ENCODE measurements around the gene METTL5.

Gene METTL5

DNA sequence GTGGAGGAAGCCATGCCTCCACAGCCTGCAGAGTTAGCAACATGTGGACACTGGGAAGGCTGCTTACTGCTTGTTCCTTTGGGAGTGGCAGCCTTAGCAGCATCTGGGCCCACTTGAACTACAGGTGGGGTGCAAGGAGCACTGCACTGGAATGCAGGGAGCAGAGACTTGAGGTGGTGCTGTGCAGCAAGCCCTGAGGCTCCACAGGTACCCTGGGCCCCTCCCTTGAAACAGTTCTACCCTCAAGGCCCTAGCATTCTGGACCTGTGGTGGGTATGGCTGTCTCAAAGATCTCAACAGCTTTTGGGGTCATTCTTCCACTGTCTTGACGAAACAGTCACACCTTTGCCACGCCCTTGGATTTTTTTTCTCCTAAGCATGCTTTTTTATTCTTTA lies 16.0 kb upstream of the METTL5 start:
- Histone ChIP-seq H3K9ac (no peak overlapping the region), H3K4me3 (IDR thresholded peaks at IDR 0.05; ENCODE audit: insufficient read depth, low read depth, low read length) (no peak overlapping the region), H3K27me3 (ENCODE audit: insufficient read depth, low read depth) (no peaks in the 10 kb centered on the region), H3K27ac (no peak overlapping the region), H2AFZ (ENCODE audit: low read depth) (no peak overlapping the region), H3K36me3 (ENCODE audit: insufficient read depth) (no peaks in the 10 kb centered on the region; the same call in 1 of the 2 replicates), H4K20me1 (ENCODE audit: insufficient read depth) (no peaks in the 10 kb centered on the region), H3K79me2 (ENCODE audit: insufficient read depth, low read depth) (peaks cover 43% of the 10 kb centered on the region), H3K4me1 (ENCODE audit: low read depth, poor library complexity, severe bottlenecking) (no peaks in the 10 kb centered on the region), H3K4me2 (no peak overlapping the region)
- TF ChIP-seq, protein P1, sequence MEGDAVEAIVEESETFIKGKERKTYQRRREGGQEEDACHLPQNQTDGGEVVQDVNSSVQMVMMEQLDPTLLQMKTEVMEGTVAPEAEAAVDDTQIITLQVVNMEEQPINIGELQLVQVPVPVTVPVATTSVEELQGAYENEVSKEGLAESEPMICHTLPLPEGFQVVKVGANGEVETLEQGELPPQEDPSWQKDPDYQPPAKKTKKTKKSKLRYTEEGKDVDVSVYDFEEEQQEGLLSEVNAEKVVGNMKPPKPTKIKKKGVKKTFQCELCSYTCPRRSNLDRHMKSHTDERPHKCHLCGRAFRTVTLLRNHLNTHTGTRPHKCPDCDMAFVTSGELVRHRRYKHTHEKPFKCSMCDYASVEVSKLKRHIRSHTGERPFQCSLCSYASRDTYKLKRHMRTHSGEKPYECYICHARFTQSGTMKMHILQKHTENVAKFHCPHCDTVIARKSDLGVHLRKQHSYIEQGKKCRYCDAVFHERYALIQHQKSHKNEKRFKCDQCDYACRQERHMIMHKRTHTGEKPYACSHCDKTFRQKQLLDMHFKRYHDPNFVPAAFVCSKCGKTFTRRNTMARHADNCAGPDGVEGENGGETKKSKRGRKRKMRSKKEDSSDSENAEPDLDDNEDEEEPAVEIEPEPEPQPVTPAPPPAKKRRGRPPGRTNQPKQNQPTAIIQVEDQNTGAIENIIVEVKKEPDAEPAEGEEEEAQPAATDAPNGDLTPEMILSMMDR (conservative IDR thresholded peaks at IDR 0.05; ENCODE audit: low read depth, low read length), result no peak

DNA sequence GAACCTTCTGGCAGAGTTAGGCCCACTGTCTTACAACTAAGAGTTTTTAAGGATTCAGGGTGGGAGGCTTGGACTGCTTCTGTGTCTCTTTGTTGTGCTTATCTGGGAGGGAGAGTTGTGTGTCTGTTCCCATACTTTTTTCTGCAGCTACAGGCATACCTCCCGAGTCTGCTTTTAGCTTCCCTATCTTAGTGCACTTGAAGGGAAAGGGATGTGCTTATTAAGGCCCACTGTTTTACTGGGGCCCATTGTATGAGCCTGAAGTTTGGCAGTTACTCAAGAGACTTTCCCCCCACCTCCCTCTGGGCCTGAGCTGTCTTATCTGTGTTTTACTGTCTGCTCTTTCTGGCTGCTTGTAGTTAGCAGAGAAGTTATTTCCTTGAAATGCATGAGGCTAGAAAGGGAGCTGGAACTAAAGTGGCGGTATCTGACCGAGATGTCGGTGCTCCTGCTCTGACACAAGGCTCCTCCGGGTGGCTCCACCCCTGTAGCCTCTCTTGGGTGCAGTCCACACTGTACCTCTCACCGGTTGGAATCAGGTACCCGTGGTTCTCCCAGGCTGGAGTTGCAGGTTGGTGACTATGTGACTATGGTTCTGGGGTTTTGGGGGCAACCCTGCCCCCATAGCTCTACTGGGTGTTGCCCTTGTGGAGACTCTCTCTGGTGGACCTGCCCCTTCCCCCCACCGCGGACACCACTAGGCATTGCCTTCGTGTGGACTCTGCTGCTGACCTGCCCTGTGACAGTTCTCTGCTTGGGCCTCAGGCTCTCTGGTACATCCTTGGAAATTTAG lies 15.4 kb upstream of the METTL5 start:
- H3K36me3 ChIP-seq (ENCODE audit: insufficient read depth), result no peaks in the 10 kb centered on the region; the same call in 1 of the 2 replicates
- H3K79me2 ChIP-seq (ENCODE audit: insufficient read depth, low read depth), result peaks cover 43% of the 10 kb centered on the region
- H2AFZ ChIP-seq (ENCODE audit: low read depth), result no peak overlapping the region
- no peak overlapping the region for H3K4me2 ChIP-seq
- no peaks in the 10 kb centered on the region for H3K4me1 ChIP-seq (ENCODE audit: low read depth, poor library complexity, severe bottlenecking)
- H3K27me3 ChIP-seq (ENCODE audit: insufficient read depth, low read depth), result no peaks in the 10 kb centered on the region
- no peaks in the 10 kb centered on the region for H4K20me1 ChIP-seq (ENCODE audit: insufficient read depth)
- TF ChIP-seq, protein P1 (conservative IDR thresholded peaks at IDR 0.05; ENCODE audit: low read depth, low read length), result no peak
- no peak overlapping the region for H3K27ac ChIP-seq
- H3K9ac ChIP-seq, result no peak overlapping the region
- H3K4me3 ChIP-seq (IDR thresholded peaks at IDR 0.05; ENCODE audit: insufficient read depth, low read depth, low read length), result no peak overlapping the region

DNA sequence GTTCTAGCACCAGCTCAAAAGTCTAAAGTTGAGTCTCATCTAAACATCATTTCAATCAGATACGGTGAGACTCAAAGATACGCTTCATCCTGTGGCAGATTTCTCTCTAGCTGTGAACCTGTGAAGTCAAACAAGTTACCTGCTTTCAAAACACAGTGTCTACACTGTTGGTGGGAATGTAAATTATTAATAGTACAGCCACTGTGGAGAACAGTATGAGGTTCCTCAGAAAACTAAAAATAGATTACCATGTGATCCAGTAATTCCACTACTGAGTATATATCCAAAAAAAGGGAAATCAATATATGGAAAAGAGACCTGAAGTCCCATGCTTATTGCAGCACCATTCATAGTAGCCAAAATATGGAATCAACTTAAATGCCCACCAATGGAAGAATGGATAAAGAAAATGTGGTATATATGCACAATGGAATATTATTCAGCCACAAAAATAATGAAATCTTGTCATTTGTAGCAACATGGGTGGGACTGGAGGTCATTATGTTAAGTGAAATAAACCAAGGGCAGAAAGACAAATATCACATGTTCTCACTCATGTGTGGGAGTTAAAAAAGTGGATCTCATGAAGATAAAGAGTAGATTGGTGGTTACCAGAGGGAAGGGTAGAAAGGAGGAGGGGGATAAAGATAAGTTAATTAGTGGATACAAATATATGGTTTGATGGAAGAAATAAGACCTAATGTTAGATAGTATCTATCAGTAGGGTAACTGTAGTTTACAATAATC lies 14.2 kb upstream of the METTL5 start:
- Histone ChIP-seq H3K79me2 (ENCODE audit: insufficient read depth, low read depth) (peaks cover 51% of the 10 kb centered on the region), H3K4me2 (no peak overlapping the region), H3K9ac (no peak overlapping the region), H4K20me1 (ENCODE audit: insufficient read depth) (no peaks in the 10 kb centered on the region), H3K27ac (no peak overlapping the region), H3K4me1 (ENCODE audit: low read depth, poor library complexity, severe bottlenecking) (no peaks in the 10 kb centered on the region), H3K27me3 (ENCODE audit: insufficient read depth, low read depth) (no peaks in the 10 kb centered on the region), H3K4me3 (IDR thresholded peaks at IDR 0.05; ENCODE audit: insufficient read depth, low read depth, low read length) (no peak overlapping the region), H2AFZ (ENCODE audit: low read depth) (no peak overlapping the region), H3K36me3 (ENCODE audit: insufficient read depth) (no peaks in the 10 kb centered on the region; the same call in 1 of the 2 replicates)
- TF ChIP-seq, protein P1 (conservative IDR thresholded peaks at IDR 0.05; ENCODE audit: low read depth, low read length), result no peak

DNA sequence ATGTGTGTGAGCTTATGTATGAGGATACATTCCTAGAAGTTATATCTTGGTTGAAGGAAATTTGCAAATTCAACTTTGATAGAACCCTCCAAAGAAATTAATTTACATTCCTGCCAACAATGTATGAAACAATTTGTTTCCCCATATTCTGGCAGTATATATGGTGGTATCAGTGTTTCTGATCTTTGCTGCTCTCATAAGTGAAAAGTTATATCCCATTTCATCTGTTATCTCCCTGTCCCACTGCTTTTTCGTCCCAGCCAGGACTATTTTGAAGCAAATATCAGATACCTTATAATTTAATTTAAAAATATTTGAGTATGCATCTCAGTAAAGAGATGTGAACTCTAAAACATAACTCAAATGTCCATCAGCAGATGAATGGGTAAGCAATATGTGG lies 9.7 kb upstream of the METTL5 start:
- peaks cover 16% of the 10 kb centered on the region for H3K4me1 ChIP-seq (ENCODE audit: low read depth, poor library complexity, severe bottlenecking)
- TF ChIP-seq, protein P1 (conservative IDR thresholded peaks at IDR 0.05; ENCODE audit: low read depth, low read length), result no peak
- H2AFZ ChIP-seq (ENCODE audit: low read depth), result no peak overlapping the region
- no peak overlapping the region for H3K9ac ChIP-seq
- no peaks in the 10 kb centered on the region; the same call in 1 of the 2 replicates for H4K20me1 ChIP-seq (ENCODE audit: insufficient read depth)
- H3K79me2 ChIP-seq (ENCODE audit: insufficient read depth, low read depth), result peaks cover 80% of the 10 kb centered on the region
- no peak overlapping the region for H3K4me3 ChIP-seq (IDR thresholded peaks at IDR 0.05; ENCODE audit: insufficient read depth, low read depth, low read length)
- H3K36me3 ChIP-seq (ENCODE audit: insufficient read depth), result no peaks in the 10 kb centered on the region; the same call in 1 of the 2 replicates
- H3K4me2 ChIP-seq, result no peak overlapping the region
- no peak overlapping the region for H3K27ac ChIP-seq
- H3K27me3 ChIP-seq (ENCODE audit: insufficient read depth, low read depth), result no peaks in the 10 kb centered on the region

All from KMS-11 (cell line).